ENCODE data around the gene RIOK2.
"Not testable (repeated sequence)": the region's sequence is repeated elsewhere in the genome, so short reads cannot be mapped to it uniquely, and the experiment has no call there.

Gene RIOK2

DNA sequence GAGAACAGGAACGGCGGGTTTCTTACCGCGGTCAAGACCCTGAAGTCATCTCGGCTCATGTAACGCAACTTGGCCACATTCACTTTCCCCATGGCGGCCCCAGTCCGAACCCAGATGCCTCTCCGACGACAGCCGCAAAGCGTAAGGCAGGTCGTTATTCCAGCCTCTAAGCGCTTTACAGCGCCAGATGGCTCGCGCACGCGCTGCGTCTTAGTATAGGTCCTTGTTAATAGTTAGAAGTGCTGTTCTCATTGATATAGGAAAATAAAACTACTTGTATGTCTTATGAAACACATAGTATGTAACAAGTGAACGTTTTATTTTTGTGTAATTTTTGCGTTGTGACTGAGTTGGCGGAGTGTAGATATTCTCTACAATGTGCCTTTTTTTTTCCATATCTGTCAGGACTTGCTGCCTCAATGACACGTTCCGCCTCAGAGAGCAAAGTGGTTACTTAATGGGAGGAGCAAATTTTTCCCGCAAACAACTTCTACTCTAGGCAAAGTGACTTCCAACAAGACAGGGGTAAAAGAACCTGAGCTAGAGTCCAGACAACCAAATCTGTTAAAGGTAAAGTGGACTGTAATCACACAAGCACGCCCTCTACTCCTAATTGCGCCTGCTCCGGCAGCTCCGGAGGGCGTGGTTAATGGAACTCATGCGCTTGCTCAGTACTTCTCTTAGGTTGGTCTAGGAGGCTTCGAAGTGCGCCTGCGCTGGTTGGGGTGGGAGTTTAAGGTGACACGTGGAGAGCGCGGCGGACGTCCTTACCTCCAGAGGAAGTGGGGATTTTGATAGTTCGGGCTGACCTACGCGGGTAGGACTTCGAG, at the start of gene RIOK2:
TSS of gene RIOK2 (minus strand) at position 148 of the 830 bp plus-strand sequence. CDS start at position 92, 56 bp downstream.
- peak; percentile 94 to 95 for DNase-seq

DNA sequence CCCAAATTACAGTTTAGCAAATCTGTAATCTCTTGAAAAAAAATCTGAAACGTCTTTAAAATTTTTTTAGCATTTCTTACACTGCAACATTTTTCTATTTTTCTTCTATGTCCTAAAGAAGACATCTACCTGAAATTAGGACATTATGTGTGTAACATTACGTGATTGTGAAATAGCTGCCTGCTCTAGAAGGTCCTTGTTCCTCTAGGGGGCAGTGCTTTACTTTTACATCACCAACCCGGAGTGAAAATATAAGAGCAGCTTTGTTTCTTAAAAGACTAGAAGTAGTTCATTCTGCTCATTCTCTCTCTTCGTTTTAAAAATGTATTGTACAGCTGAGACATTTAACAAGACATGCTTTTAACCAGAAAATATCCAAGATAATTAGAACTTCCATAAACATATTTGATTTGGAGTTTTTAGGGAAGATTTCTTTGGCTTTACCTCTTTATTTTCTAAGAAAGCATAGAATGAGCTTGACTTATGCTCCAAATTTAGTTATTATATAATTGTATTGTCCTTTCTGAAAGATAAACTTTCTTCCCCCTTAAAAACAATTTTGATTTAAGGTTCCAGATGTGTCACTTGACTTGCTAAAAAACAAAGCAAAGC, 48.1 kb upstream of the RIOK2 start:
- peak in 1 of 2 donors; percentile 55 for DNase-seq

DNA sequence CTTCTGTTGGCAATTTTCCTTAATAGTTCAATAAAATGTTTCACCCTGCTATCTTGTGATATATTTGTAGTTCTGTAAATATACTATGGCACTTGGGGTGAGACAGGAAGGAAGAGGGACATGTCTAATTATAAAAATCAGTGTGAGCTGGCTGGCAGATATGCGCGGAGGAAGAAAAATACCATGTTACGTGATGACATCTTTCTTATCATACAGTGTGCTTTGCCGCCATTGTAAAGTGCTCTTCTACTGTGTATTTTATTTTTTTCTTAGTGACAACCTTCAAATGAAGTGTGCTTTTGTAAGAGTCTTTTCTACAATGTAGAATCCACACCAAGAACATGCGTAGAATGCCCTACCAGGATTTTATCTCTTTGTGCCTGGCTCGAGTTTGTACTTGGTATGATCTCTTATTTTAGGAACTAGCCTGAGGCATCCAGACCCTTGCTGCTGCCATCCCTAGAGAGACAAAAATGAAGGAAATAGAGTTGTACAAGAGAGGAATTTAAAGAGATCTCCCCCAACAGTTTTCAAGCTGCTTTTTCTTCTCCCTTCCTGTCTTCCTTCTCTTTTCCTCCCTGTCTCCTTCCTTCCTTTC, 46.7 kb upstream of the RIOK2 start:
- DNase-seq: no peak

DNA sequence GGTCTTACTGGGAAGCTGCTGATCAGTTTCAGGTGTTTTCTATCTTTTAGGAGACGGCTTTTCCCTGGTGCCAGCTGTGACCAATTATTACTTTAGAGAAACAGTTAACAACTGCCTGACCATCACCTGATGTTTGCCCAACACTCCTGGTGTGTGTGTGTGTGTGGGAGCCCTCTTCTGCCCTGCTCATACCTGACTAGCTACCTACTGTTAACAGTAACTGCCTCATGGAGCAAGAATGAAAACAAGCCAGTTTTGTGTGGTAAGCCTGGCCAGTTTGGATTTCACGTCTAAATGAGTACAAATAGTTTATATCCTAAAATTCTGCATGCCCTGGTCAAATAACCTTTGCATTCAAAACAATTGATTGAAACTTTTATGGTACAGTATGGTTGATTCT, 46.1 kb upstream of the RIOK2 start:
- DNase-seq: no peak

DNA sequence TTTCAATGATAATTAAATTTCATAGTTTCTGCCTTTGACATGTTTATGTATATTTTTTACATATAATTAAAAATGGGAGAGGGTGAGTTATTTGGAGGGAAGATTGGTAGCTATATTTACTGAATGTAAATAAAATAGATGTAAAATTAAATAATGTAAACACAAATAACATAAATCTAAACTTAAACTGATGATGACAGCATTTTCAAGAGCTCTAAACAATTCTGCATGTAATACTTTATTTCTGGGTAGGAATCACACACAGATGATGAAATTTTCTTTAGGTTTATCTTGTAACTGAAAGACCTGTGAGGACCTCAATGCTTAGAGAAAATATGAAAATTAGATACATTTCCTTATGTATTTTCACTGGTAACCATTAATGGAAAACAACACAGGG, 42.2 kb upstream of the RIOK2 start:
- DNase-seq: no peak

DNA sequence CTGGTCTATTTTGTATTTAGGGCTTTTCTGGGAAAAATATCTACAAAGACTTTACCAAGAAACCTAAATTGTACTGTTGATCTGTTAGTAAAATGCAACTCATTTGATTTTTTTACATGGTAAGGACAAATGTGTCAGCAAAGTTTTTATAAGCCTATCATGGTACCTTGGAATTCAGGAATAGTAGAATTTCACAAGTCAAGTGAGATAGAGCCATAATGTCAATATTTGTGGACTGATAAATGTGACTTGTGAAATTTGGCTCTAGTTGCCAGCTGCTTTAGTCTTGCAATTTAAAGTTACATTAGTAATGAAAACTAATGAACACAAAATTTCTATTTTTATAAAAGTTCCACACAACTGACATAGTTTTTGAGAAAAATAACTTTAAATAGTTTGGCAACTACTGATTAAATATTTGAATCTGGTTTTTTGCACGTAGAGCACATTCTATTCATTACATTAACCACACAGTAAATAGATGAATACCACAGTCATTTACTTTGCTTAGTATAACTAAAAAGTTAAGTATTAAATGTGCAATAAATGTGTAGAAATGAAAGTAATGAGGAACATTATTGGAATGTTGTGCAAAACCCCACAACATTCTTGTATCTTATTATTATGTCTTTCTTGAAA, 41.2 kb upstream of the RIOK2 start:
- no peak for DNase-seq

DNA sequence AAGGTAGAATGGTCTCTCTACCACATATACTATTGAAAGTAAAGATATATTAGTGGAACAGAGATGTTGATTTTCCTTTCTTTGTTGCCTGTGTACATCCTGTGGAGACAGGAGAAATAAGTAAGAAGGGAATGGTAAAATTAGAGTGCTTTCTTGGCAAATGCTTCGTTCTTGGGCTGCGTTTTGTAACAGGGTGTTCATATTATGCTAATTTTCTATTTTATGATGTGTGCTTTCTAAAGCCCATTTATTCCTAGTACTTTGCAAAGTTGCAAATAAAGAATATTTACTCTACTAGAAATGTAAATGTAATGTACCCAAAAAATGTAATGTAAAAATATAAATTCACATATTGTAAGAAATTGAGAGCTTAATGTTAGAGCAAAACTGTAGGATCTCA, 40.5 kb upstream of the RIOK2 start:
- no peak for DNase-seq

DNA sequence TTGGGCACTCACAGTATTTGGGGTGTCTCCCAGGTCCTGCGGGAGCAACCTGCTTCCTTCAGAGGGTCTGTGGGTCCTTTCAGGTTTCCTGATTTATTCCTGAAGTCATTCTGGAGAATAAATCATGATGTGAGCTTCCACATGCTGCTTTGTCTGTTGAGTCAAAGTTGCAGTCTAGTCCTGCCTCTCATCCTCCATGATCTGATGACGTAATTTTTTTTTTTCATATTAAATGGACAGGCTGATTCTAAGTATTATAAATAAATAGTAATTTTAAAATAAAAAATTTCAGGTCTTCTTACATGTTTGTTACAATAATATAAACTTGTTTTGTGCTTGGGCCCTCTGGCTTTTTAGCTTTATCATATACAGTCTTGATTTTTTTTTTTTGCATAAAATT, 26.3 kb upstream of the RIOK2 start:
- DNase-seq: no peak

DNA sequence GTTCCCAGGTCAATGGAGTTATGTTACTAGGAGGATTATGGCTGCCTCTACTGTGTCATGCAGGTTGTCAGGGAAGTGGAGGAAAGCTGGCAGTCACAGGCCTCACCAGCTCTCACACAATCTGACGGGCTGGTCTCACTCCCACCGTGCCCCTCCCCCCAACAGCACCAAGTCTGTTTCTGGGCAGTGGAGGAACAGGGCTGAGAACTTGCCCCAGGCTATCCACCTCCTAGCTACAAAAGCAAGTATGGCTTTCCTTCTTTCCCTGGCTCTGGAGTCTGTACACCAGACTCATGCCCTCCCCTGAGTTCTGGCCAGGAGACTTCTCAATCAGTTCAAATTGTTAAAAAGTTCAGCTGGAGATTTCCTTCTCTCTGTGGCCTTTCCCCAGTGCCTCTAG, 25.7 kb upstream of the RIOK2 start:
- no peak for DNase-seq

DNA sequence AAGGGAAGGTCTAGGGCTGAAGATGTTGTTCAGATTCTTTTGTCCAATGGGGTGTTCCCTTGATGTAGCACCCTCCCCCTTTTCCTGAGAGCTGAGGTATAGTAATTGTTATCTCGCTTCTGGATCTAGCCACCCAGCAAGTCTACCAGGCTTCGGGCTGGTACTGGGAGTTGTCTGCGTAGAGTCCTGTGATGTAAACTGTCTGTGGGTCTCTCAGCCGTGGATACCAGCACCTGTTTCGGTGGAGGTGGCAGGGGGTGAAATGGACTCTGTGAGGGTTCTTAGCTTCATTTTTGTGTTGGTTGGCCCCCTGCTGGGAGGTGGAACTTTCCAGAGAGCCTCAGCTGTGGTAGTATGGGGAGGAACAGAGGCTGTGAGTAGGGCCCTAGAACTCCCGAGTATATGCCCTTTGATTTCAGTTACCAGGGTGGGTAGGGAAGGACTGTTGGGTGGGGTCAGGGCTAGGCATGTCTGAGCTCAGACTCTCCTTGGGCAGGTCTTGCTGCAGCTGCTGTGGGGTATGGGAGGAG, 25.2 kb upstream of the RIOK2 start:
- no peak for DNase-seq

DNA sequence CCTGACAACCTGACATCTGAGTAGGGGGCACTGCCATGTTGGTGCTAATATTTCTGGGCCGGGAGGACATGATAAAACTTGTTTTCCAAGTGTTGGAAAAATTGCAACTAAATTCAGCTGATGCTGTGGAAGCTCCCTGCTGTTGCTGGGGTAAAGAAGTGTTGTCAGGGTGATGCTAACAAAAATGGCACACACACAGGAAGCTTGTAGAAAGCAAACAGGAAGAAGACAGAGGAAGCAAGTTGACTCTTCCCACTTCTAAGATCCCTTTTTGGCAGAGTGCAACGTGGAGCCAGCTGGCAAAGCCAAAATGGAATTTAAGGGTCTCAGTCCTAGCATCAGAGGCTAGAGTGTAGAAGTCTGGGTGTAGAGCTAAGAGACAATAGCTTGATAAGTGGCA, 11.3 kb upstream of the RIOK2 start:
- no peak for DNase-seq

DNA sequence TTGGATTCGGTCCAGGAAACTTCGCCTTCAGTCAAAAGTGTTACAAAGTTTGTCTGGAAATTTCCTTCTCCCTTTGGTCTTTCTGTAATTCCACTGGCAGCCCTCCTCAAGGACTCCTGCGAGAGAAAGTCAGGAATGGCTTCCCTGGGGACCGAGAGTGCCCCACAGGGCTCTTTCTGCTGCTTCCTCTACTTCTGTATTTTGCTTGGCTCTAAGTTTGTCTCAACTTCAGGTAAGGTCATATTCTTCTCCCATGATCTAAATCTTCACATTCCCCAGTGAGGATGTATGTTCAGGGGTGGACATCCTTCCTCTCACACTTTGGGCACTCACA, 10.3 kb upstream of the RIOK2 start:
- DNase-seq: no peak

DNA sequence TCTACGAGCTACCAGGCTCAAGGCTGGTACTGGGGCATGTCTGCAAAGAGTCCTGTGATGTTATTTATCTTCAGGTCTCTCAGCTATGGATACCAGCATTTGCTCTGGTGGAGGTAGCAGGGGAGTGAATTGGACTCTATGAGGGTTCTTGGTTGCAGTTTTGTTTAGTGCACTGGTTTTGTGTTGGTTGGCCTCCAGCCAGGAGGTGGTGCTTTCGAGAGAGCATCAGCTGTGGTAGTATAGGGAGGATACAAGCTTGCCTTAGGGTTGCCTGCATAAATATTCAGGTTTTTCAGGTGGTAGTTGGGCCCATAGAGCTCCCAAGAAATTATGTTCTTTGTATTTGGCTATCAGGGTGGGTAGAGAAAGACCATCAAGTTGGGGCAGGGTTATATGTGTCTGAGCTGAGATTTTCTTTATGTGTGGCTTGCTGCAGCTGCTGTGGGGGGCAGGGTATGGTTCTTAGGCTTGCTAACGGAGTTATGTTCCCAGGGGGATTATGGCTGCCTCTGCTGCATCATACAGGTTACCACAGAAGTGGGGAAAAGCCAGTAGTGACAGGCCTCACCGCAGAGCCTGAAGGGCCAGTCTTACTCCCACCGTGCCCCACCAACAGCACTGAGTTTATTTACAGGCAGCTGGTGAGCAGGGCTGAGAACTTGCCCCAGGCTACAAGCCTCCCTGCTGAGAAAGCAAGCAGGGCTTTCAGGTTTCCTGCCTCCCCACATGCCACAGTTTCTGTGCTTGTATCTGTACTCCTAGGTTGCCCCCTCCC, 9.7 kb upstream of the RIOK2 start:
- no peak for DNase-seq

DNA sequence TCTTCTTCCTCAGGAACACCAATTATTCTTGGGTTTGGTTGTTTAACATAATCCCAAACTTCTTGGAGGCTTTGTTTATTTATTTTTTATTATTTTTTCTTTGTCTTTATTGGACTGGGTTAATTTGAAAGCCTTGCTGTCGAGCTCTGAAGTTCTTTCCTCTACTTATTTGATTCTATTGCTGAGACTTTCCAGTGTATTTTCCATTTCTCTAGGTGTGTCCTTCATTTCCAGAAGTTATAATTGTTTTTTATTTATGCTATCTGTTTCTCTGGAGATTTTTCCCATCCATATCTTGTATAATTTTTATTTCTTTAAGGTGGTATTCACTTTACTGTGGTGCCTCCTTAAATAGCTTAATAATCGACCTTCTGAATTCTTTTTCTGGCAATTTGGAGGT, 8.8 kb upstream of the RIOK2 start:
- DNase-seq: no peak

DNA sequence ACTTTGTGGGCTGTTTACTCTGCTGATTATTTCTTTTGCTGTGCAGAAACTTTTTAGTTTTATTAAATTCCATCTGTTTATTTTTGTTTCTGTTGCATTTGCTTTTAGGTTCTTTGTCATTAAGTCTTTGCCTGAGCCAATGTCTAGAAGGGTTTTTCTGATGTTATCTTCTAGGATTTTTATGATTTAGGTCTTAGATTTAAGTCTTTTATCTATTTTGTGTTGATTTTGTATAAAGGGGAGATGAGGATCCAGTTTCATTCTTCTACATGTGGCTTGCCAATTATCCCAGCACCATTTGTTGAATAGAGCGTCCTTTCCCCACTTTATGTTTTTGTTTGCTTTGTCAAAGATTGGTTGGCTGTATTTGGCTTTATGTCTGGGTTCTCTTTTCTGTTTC, 6.5 kb upstream of the RIOK2 start:
- not testable (repeated sequence) for DNase-seq

DNA sequence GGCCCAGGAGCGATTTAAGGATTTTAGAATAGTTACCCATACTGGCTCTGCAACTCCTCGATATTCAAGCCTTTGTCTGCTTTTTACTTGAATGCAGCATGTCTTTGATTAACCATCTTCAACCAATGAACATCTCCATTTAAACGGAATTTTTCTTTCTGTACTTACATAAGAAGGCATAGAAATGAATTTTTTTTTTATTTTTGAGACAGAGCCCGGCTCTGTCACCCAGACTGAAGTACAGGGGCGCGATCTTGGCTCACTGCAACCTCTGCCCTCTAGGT, 825 bp upstream of the RIOK2 start:
- no peak for DNase-seq

DNA sequence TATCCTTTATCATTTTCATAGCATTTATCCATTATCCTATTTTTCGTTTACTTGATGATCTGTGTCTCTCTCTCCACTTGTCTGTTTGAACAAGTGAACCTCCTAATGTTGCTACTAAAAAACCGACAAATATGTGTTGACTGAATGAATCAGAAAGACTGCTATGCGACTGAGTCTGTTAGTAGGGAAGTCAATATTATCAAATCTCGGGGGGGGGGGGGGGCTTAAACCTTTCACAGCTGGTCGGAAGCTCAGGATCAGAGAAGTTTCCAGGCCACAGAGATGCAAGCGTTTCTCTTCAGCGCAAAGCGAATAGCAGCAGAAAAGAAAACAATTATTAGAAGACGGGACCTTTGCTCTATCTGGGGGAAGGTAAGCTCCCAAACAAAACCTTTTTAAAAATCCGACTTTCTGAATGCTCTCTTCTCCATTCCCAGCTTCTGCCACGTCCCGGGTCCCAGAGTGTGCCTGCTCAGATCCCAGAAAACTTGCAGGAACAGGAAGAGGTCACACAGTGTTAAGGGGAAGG, 412 bp downstream of the RIOK2 start:
- DNase-seq: no peak

DNA sequence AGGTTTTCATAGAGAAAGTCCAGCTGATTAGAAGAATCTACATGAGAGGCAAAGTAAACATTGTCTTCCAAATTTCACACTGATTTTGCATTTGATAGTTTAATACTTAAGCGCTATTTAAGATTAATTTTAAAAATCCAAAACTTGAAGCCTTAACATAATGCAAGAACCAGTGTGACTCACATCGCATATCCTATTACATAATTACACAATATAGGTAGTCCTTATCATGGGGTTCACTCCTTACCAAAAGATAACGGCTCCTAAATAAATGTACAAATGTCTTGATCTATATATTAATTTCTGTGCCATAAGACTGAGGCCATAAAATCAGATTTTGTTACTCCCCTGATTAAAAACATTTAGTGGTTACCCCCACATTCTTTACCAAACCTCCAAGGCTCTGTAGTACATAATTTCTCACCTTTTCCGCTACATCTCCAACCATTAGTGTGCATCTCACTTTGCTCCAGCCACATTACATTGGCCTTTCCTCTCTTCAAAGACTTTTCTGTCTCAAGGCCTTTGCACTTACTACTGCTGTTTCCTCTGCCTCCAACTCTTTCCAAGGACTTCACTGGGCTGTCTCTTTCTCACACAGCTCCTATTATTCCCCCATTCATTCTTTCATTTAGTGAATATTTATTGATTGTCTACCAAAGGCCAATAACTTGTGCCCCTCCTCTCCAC, 1.0 kb downstream of the RIOK2 start:
- no peak for DNase-seq

DNA sequence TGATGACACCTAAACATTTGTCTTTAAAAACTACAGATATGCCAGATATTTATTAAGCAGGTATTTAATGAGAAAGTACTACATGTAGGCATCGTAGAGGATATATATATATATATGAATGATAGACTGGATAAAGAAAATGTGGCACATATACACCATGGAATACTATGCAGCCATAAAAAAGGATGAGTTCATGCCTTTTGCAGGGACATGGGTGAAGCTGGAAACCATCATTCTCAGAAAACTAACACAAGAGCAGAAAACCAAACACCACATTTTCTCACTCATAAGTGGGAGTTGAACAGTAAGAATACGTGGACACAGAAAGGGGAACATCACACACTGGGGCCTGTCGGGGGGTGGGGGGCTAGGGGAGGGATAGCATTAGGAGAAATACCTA, 3.6 kb downstream of the RIOK2 start:
- not testable (repeated sequence) for DNase-seq

DNA sequence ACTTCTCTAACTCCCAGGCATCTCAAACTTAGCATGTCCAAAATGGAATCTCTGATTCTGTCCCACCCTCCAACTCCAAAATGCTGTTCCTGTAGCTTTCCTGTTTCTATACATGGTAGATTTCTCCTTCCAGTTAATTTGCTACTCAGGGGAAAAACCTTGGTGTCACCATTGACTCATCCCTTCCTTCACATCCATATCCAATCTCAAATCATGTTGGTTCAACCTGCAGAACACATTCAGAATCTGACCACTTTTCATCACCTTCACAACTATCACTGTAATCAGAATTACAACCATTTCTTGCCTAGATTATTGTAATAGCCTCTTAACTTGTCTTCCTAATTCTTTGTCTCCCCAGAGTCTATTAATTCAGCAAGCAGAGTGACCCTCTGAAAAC, 10.8 kb downstream of the RIOK2 start:
- DNase-seq: no peak

DNA sequence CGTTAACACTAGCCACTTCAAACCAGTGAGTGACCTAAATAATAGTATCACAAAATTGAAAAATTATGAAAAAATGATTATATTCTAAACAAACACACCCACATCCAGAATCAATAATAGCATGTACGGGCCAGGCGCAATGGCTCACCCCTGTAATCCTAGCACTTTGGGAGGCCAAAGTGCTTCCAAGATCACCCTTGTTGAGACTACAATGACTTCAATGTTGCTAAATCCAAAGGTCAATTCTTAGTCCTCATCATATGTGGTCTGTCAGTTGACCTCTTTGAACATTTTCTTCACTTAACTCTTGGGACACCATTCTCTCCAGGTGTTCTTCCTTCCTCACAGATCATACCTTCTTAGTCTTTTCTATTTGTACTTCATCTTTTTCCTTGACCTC, 11.3 kb downstream of the RIOK2 start:
- no peak for DNase-seq

DNA sequence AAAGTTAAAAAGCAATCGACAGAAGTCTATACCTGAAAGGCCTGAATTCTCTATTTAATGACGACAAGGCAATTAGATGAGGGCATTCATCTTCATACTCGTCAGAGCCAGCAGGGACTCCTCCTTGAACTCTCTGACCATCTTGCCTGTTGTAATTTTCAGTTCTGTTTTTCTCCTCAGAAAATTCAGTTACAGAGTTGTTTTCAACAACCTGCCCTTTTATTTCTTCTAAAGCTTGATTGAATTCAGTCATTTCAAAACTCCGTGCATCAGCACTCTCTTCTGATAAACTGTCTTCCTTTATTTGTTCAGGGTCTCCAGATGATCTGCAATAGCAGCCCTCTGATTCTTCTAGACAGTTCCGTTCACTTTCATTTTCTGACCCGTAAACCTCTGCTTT, 15.6 kb downstream of the RIOK2 start:
- no peak for DNase-seq

Data from CD4-positive, alpha-beta T cell treated with Interleukin-4 for 1 hour (primary cell).